Myocyte (in vitro differentiated cells): ENCODE results near the gene AS3MT. TPM values are rescaled to one million over a fixed set of nuclear protein-coding genes. Genes with fewer than 3 reads are reported as not detected.

Source experiments
- total RNA-seq: library from RNA; depleted of rRNA; stranded (reverse); fragments of >200 nt; gene quantifications from 2 replicates; pipeline ENCODE4 v1.2.3, GENCODE V29; 2014

The AS3MT gene
- total RNA-seq, 1 donor from 2014 or later, result 7.0 TPM

Other genes starting within 250 kb of the AS3MT start
- gene TRIM8, start 225.0 kb upstream of the AS3MT start, total RNA-seq, result 230 and 274 TPM in 2 replicates
- 6.2 TPM in 2 replicates for gene ARL3, start 155.1 kb upstream of the AS3MT start, total RNA-seq
- gene SFXN2, start 154.8 kb upstream of the AS3MT start, total RNA-seq, result 0.57 and 1.3 TPM in 2 replicates
- 57.2 and 57.7 TPM in 2 replicates for gene WBP1L, start 125.5 kb upstream of the AS3MT start, total RNA-seq
- gene CYP17A1, start 32.1 kb upstream of the AS3MT start, total RNA-seq, result not detected in 2 replicates
- gene BORCS7, start 15.2 kb upstream of the AS3MT start, total RNA-seq, result 34.9 and 41.1 TPM in 2 replicates
- 4.2 and 4.7 TPM in 2 replicates for gene CNNM2, start 48.8 kb downstream of the AS3MT start, total RNA-seq